ENCODE results near the gene C20orf204.

Gene C20orf204

DNA sequence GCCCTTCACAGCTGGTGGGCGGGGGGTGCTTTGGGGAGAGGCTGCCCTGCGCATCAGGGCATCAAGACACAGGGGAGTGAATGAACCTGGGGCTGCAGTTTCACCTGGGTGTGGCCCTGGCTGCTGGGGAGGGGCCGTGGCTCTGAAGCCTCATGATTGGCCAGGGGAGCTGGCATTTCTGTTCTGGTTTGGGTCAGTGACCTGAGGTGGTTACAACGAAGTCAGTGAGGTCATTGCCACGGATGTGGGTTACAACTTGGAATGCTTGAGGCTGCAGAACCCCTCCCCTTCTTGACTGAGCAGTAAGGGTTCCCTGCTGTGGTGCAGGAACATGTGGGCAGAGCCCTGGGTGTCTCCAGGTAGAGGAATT lies 30.0 kb downstream of the C20orf204 start:
- TF ChIP-seq, protein P1, sequence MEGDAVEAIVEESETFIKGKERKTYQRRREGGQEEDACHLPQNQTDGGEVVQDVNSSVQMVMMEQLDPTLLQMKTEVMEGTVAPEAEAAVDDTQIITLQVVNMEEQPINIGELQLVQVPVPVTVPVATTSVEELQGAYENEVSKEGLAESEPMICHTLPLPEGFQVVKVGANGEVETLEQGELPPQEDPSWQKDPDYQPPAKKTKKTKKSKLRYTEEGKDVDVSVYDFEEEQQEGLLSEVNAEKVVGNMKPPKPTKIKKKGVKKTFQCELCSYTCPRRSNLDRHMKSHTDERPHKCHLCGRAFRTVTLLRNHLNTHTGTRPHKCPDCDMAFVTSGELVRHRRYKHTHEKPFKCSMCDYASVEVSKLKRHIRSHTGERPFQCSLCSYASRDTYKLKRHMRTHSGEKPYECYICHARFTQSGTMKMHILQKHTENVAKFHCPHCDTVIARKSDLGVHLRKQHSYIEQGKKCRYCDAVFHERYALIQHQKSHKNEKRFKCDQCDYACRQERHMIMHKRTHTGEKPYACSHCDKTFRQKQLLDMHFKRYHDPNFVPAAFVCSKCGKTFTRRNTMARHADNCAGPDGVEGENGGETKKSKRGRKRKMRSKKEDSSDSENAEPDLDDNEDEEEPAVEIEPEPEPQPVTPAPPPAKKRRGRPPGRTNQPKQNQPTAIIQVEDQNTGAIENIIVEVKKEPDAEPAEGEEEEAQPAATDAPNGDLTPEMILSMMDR (IDR thresholded peaks at IDR 0.05; ENCODE audit: low read depth, low read length, missing control alignments): no peak
- H3K4me3 ChIP-seq (ENCODE audit: low read depth, low read length): no peak overlapping the region
- DNase-seq (ENCODE audit: low read depth): peak; percentile 85

GRCh38 chr20:64067005-64067632 lies 31.1 kb downstream of the C20orf204 start:
- TF ChIP-seq, protein P1 (IDR thresholded peaks at IDR 0.05; ENCODE audit: low read depth, low read length, missing control alignments): no peak
- no peak for DNase-seq (ENCODE audit: low read depth)

DNA sequence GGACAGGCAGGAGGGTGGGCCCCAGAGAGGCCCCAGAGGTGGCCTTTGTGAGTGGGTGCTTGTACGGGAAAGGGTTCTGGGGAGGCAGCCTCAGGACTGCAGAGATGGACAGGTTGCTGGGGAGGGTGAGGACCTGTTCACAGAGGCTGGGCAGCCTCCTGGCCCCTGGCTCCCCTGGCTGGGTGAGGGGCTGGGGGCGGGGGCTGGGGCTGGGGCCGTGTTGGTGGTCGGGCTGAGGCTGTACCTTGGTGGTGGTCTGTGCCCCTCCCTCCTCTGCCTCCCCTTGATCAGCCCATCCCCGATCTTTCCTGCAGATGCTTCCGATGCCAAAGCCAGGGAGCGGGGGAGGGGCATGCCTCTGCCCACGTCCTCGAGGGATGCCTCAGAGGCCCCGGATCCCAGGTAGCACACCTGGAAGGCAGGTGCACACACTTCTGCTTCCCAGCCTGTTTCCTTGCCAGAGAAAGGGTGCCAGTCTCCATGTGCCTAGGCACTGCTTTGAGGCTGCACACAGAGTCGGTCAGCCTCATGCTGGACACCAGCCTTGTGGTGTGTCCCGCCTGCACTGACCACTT lies 31.8 kb downstream of the C20orf204 start:
- TF ChIP-seq, protein P1 (IDR thresholded peaks at IDR 0.05; ENCODE audit: low read depth, low read length, missing control alignments): no peak
- no peak overlapping the region for H3K4me3 ChIP-seq (ENCODE audit: low read depth, low read length)
- no peak for DNase-seq (ENCODE audit: low read depth)

More at GRCh38 chr20:64067005-64067632, 31.1 kb downstream of the C20orf204 start:
- no peak overlapping the region for H3K4me3 ChIP-seq (ENCODE audit: low read depth, low read length)

DNA sequence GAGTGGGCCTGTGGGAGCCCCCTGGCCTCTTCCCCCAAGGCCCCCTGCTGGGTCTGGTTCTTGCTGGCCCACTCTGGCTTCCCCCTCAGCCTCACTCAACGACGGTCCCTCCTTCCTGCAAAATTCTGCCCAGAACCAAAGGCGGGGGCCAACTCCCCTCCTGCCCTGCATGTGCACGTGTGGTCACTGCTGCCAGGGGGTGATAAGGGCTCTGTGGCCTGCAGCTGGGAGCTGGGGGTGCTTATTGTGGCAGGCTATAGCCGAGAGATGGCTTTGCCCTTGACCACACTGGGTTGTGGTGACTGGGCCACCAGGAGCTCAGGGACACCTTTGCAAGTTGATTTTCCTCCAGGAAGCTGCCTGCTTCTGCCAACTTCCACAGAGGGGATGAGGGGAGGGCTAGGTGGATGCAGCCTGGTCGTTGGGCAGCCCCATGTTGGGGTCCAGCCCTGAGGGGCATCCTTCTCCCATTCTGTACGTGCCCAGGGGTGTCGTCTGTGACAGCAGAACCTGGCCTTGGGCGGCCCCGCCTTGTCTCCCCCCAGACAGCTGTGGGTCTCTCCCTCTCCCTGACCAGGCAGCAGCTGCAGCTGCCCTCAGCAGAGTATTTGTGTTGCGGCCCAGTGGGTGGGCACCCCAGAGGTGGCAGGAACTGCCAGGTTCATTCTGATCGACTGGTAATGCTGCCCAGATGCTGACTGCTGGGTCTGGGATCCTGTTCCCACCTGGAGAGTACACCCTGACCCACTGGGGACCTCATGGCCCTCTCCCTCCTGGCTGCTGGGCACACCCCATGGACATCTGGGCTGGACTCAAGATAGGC lies 32.6 kb downstream of the C20orf204 start:
- no peak overlapping the region for H3K4me3 ChIP-seq (ENCODE audit: low read depth, low read length)
- TF ChIP-seq, protein P1 (IDR thresholded peaks at IDR 0.05; ENCODE audit: low read depth, low read length, missing control alignments): no peak
- DNase-seq (ENCODE audit: low read depth): no peak

GRCh38 chr20:64069209-64069613 lies 33.2 kb downstream of the C20orf204 start:
- TF ChIP-seq, protein P1 (IDR thresholded peaks at IDR 0.05; ENCODE audit: low read depth, low read length, missing control alignments): no peak
- no peak for DNase-seq (ENCODE audit: low read depth)
- no peak overlapping the region for H3K4me3 ChIP-seq (ENCODE audit: low read depth, low read length)

GRCh38 chr20:64069614-64070243 lies 33.7 kb downstream of the C20orf204 start:
- no peak for DNase-seq (ENCODE audit: low read depth)
- H3K4me3 ChIP-seq (ENCODE audit: low read depth, low read length): no peak overlapping the region
- TF ChIP-seq, protein P1 (IDR thresholded peaks at IDR 0.05; ENCODE audit: low read depth, low read length, missing control alignments): peak; percentile 87
